ENCODE results near the gene HMGCR. TPM values are rescaled to one million over a fixed set of nuclear protein-coding genes. Genes with fewer than 3 reads are reported as not detected.

Gene HMGCR
- total RNA-seq, 1 experiment from 2014 or later: 113 TPM

GRCh38 chr5:75363726-75364495 is 26.9 kb downstream of the HMGCR start:
- intact Hi-C loops (cut with micrococcal nuclease; ENCODE audit: unreplicated experiment): no loop called here

DNA sequence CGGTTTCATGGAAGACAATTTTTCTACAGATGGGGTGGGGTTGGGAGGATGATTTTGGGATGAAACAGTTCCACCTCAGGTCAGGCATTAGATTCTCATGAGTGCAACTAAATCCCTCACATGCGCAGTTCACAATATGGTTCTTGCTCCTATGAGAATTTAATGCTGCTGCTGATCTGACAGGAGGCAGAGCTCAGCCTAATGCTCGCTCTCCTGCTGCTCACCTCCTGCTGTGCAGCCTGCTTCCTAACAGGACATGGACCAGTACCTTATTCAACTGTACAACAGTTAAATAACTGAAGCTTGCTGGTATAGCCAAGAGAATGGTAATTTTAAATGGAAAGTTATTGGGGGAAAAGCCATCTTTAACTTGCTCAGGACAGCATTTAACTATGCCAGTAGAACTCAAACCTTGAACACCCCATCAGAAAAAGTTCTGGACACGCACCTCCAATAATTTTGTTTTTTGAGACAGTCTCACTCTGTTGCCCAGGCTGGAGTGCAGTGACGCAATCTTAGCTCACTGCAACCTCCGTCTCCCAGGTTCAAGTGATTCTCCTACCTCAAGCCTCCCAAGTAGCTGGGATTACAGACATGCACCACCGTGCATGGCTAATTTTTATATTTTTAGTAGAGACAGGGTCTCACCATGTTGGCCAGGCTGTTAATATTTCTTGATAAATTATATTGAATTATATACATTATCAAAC is 27.7 kb downstream of the HMGCR start:
- ATAC-seq (no peak), DNase-seq (ENCODE audit: low read depth, low spot score) (no peak)
- Histone ChIP-seq H3K27ac (ENCODE audit: low read length) (no peak overlapping the region), H3K4me3 (ENCODE audit: low read depth in 2 of 2, low read length in 2 of 2) (no peak overlapping the region), H3K9me3 (ENCODE audit: control insufficient read depth, insufficient read depth, low read depth, low read length) (no peaks in the 10 kb centered on the region), H3K36me3 (ENCODE audit: control insufficient read depth, insufficient read depth, low read length) (peaks cover 25% of the 10 kb centered on the region), H3K4me1 (ENCODE audit: control insufficient read depth, insufficient read depth, low read length) (no peaks in the 10 kb centered on the region), H3K27me3 (ENCODE audit: control insufficient read depth, insufficient read depth, low read length) (no peaks in the 10 kb centered on the region)
- in situ Hi-C loops (cut with HindIII; ENCODE audit: low pct_unique_long_range_greater_than_20kb, low sequenced_read_pairs) (no loop called here), intact Hi-C loops (cut with micrococcal nuclease; ENCODE audit: unreplicated experiment) (no loop called here)
- BruUV-seq (replicated peaks): no TSS peak
- CTCF ChIA-PET: interaction anchor here (0.6 kb wide), 1 partner anchor 114 kb away, joined by 10 read pairs; no protein-coding TSS in a partner anchor
- POLR2A ChIA-PET: no interaction called here
- TF ChIP-seq POLR2AphosphoS5 (IDR thresholded peaks at IDR 0.05; ENCODE audit: low read depth, low read length) (no peak; the same call in 1 of the 2 replicates), TCF7L2 (IDR thresholded peaks at IDR 0.05; ENCODE audit: low read depth, low read length) (no peak), SIN3A (IDR thresholded peaks at IDR 0.05; ENCODE audit: borderline replicate concordance, insufficient read depth, low read depth, low read length) (no peak), CTCF (IDR thresholded peaks at IDR 0.05) (no peak)
- TF ChIP-seq, protein P1, sequence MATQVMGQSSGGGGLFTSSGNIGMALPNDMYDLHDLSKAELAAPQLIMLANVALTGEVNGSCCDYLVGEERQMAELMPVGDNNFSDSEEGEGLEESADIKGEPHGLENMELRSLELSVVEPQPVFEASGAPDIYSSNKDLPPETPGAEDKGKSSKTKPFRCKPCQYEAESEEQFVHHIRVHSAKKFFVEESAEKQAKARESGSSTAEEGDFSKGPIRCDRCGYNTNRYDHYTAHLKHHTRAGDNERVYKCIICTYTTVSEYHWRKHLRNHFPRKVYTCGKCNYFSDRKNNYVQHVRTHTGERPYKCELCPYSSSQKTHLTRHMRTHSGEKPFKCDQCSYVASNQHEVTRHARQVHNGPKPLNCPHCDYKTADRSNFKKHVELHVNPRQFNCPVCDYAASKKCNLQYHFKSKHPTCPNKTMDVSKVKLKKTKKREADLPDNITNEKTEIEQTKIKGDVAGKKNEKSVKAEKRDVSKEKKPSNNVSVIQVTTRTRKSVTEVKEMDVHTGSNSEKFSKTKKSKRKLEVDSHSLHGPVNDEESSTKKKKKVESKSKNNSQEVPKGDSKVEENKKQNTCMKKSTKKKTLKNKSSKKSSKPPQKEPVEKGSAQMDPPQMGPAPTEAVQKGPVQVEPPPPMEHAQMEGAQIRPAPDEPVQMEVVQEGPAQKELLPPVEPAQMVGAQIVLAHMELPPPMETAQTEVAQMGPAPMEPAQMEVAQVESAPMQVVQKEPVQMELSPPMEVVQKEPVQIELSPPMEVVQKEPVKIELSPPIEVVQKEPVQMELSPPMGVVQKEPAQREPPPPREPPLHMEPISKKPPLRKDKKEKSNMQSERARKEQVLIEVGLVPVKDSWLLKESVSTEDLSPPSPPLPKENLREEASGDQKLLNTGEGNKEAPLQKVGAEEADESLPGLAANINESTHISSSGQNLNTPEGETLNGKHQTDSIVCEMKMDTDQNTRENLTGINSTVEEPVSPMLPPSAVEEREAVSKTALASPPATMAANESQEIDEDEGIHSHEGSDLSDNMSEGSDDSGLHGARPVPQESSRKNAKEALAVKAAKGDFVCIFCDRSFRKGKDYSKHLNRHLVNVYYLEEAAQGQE (IDR thresholded peaks at IDR 0.05; ENCODE audit: insufficient read depth in 1 of 2, low read depth in 2 of 2, low read length in 1 of 2): no peak

More at GRCh38 chr5:75363726-75364495, 26.9 kb downstream of the HMGCR start:
- no peaks in the 10 kb centered on the region for H3K4me1 ChIP-seq (ENCODE audit: control insufficient read depth, insufficient read depth, low read length)
- TF ChIP-seq TCF7L2 (IDR thresholded peaks at IDR 0.05; ENCODE audit: low read depth, low read length) (no peak), SIN3A (IDR thresholded peaks at IDR 0.05; ENCODE audit: borderline replicate concordance, insufficient read depth, low read depth, low read length) (no peak), CTCF (IDR thresholded peaks at IDR 0.05) (no peak), POLR2AphosphoS5 (IDR thresholded peaks at IDR 0.05; ENCODE audit: low read depth, low read length) (no peak)
- TF ChIP-seq, protein P1 (IDR thresholded peaks at IDR 0.05; ENCODE audit: insufficient read depth in 1 of 2, low read depth in 2 of 2, low read length in 1 of 2): no peak
- in situ Hi-C loops (cut with HindIII; ENCODE audit: low pct_unique_long_range_greater_than_20kb, low sequenced_read_pairs): no loop called here
- no peak overlapping the region for H3K4me3 ChIP-seq (ENCODE audit: low read depth in 2 of 2, low read length in 2 of 2)
- no peaks in the 10 kb centered on the region for H3K9me3 ChIP-seq (ENCODE audit: control insufficient read depth, insufficient read depth, low read depth, low read length)
- BruUV-seq (replicated peaks): no TSS peak
- H3K36me3 ChIP-seq (ENCODE audit: control insufficient read depth, insufficient read depth, low read length): peaks cover 33% of the 10 kb centered on the region
- DNase-seq (ENCODE audit: low read depth, low spot score): no peak
- peak; percentile 59 for ATAC-seq
- no peaks in the 10 kb centered on the region for H3K27me3 ChIP-seq (ENCODE audit: control insufficient read depth, insufficient read depth, low read length)
- ChIA-PET CTCF (no interaction called here), POLR2A (no interaction called here)
- H3K27ac ChIP-seq (ENCODE audit: low read length): no peak overlapping the region
